ENCODE results near the gene TSPAN9. TPM values are rescaled to one million over a fixed set of nuclear protein-coding genes. Genes with fewer than 3 reads are reported as not detected.

The TSPAN9 gene
- total and polyA plus RNA-seq, 4 donors: 23.0 to 72.3 (median 33.9) TPM

DNA sequence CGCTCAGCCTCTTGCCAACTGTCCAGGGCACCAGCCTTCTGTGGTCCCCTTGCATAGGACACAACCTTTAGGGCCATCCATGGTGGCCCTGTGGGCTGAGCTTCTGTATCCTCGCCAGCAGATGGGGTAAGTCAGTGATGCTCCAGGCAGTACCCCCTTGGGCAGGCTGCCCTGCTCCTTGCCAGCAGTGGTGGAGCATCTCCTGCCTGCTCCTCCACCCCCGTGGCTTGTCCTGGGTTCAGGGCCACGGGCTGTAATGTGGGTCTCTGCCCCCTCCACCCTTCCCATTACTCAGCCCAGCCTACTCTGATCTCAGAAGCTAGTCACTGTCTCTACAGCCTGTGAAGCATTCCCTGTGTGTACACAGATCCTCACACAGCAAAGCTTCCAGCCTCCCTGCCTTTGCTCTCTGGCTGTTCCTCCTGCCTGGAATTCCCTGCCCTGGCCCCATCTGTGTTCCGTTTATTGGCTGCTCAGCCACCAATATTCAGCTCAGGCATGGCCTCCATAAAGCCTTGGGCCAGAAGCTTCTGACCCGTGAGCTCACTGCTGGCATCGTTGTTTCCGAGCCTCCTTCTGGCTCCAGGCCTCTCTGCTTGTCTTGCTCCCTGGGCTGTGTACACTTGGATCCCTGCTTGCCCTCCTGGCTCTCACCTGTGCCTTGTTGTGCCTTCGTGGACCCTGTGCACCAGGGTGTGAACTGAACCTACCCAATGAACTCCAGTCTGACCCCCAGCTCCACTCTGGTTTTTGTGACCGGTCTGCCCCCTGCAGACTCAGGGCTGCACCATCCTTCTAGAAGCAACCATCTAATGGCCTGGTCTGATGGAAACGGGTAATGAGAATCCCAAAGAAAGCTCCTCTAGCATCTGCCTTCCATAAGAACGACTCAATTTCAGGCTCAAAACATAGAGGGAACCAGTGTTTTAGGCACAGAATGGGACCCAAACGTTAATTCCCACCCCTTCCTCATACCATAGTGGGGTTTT is 236.8 kb downstream of the TSPAN9 start:
- no peaks in the 10 kb centered on the region for H3K9me3 ChIP-seq (ENCODE audit: control insufficient read depth in 4 of 4, insufficient read depth in 3 of 4, low read length in 3 of 4)
- peaks cover 7 to 22% (median 7%) of the 10 kb centered on the region in 5 donors for H3K4me1 ChIP-seq (ENCODE audit: control insufficient read depth in 5 of 5, insufficient read depth in 5 of 5, low read length in 5 of 5)
- peaks cover 0 to 2% (median 0%) of the 10 kb centered on the region in 3 donors for H3K27me3 ChIP-seq (ENCODE audit: control insufficient read depth in 3 of 3, insufficient read depth in 3 of 3, low read length in 2 of 3)
- no peaks in the 10 kb centered on the region for H3K36me3 ChIP-seq (ENCODE audit: control insufficient read depth in 4 of 4, insufficient read depth in 4 of 4, low read length in 4 of 4)
- ATAC-seq (ENCODE audit: insufficient read depth, low FRiP score) (no peak), DNase-seq (peak in 1 of 3 donors; percentile 36)
- H3K27ac ChIP-seq (ENCODE audit: low read depth in 1 of 2, low read length in 1 of 2): no peak overlapping the region
- no peak overlapping the region for H3K9ac ChIP-seq (ENCODE audit: insufficient read depth in 1 of 2, low read length in 2 of 2)
- TF ChIP-seq, protein P1, sequence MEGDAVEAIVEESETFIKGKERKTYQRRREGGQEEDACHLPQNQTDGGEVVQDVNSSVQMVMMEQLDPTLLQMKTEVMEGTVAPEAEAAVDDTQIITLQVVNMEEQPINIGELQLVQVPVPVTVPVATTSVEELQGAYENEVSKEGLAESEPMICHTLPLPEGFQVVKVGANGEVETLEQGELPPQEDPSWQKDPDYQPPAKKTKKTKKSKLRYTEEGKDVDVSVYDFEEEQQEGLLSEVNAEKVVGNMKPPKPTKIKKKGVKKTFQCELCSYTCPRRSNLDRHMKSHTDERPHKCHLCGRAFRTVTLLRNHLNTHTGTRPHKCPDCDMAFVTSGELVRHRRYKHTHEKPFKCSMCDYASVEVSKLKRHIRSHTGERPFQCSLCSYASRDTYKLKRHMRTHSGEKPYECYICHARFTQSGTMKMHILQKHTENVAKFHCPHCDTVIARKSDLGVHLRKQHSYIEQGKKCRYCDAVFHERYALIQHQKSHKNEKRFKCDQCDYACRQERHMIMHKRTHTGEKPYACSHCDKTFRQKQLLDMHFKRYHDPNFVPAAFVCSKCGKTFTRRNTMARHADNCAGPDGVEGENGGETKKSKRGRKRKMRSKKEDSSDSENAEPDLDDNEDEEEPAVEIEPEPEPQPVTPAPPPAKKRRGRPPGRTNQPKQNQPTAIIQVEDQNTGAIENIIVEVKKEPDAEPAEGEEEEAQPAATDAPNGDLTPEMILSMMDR (IDR thresholded peaks at IDR 0.05; ENCODE audit: control extremely low read depth, extremely low read depth): no peak
- 60 to 73% methylated on average over 12 to 13 of the region's 13 CpGs for WGBS, 2 donors
- H3K4me3 ChIP-seq: no peak overlapping the region

- WGBS, 2 donors: 22 to 43% methylated on average over 11 of the region's 11 CpGs
Measured at GRCh38 chr12:3315201-3315661, 238.1 kb downstream of the TSPAN9 start.

DNA sequence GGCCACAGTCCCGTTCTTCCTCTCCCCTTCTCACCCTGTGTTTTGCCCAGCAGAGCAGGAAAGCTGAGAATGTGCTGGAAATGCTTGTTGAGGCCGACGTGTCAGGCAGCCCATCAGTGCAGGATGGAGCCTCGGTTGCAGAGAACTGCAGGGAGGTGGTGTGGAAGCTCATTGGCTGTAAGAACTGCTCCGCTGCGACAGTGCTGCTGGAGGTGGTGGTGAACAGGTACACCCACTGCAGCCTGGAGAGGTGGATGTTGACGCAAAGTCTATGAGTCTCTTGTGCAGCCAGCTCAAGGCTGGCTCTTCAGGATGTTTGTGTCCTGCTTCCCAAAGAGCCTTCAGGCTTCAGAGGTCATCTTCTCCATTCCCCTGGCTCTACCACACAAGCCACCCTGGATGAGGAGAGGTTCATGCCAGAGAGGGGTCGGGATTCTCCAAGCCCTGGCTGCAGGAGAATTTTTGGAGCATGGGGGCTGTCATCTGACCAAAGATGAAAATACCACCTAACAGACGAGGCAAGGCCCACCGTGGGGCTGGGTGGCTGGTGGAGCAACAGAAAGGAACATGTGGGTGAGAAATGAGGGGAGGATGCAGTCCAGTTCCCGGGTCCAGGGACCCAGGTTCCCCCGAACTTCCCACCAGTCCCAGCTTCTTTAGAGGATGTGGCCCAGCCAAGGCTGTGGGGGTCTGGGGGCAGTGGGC is 239.7 kb downstream of the TSPAN9 start:
- TF ChIP-seq, protein P1 (IDR thresholded peaks at IDR 0.05; ENCODE audit: control extremely low read depth, extremely low read depth): no peak
- WGBS, 2 donors: 93 to 94% methylated on average over 12 of the region's 12 CpGs
- no peaks in the 10 kb centered on the region for H3K36me3 ChIP-seq (ENCODE audit: control insufficient read depth in 4 of 4, insufficient read depth in 4 of 4, low read length in 4 of 4)
- DNase-seq (no peak), ATAC-seq (ENCODE audit: insufficient read depth, low FRiP score) (no peak)
- H3K4me3 ChIP-seq: no peak overlapping the region
- no peak overlapping the region for H3K27ac ChIP-seq (ENCODE audit: low read depth in 1 of 2, low read length in 1 of 2)
- H3K9ac ChIP-seq (ENCODE audit: insufficient read depth in 1 of 2, low read length in 2 of 2): no peak overlapping the region
- H3K27me3 ChIP-seq (ENCODE audit: control insufficient read depth in 3 of 3, insufficient read depth in 3 of 3, low read length in 2 of 3): peaks cover 0 to 2% (median 0%) of the 10 kb centered on the region in 3 donors
- peaks cover 0 to 2% (median 0%) of the 10 kb centered on the region in 4 donors for H3K9me3 ChIP-seq (ENCODE audit: control insufficient read depth in 4 of 4, insufficient read depth in 3 of 4, low read length in 3 of 4)
- peaks cover 7 to 22% (median 7%) of the 10 kb centered on the region in 5 donors for H3K4me1 ChIP-seq (ENCODE audit: control insufficient read depth in 5 of 5, insufficient read depth in 5 of 5, low read length in 5 of 5)

More at GRCh38 chr12:3315201-3315661, 238.1 kb downstream of the TSPAN9 start:
- Histone ChIP-seq H3K27me3 (ENCODE audit: control insufficient read depth in 3 of 3, insufficient read depth in 3 of 3, low read length in 2 of 3) (peaks cover 0 to 2% (median 0%) of the 10 kb centered on the region in 3 donors), H3K4me3 (no peak overlapping the region), H3K4me1 (ENCODE audit: control insufficient read depth in 5 of 5, insufficient read depth in 5 of 5, low read length in 5 of 5) (peaks cover 7 to 22% (median 7%) of the 10 kb centered on the region in 5 donors), H3K36me3 (ENCODE audit: control insufficient read depth in 4 of 4, insufficient read depth in 4 of 4, low read length in 4 of 4) (no peaks in the 10 kb centered on the region), H3K9me3 (ENCODE audit: control insufficient read depth in 4 of 4, insufficient read depth in 3 of 4, low read length in 3 of 4) (peaks cover 0 to 2% (median 0%) of the 10 kb centered on the region in 4 donors), H3K27ac (ENCODE audit: low read depth in 1 of 2, low read length in 1 of 2) (no peak overlapping the region), H3K9ac (ENCODE audit: insufficient read depth in 1 of 2, low read length in 2 of 2) (peak overlapping the region in 1 of 2 donors; percentile 17)
- peak; percentile 31 for ATAC-seq (ENCODE audit: insufficient read depth, low FRiP score)
- DNase-seq: peak; percentile 84 to 92 (median 88)
- TF ChIP-seq, protein P1 (IDR thresholded peaks at IDR 0.05; ENCODE audit: control extremely low read depth, extremely low read depth): no peak
